ENCODE measurements around the gene PPIL6. TPM values are rescaled to one million over a fixed set of nuclear protein-coding genes. Genes with fewer than 3 reads are reported as not detected.
A peak's percentile ranks its signal among the peaks of the same experiment; 100 is the strongest.

PPIL6 gene
- total RNA-seq, 1 donor from 2014 or later = 3.9 TPM

- no peaks in the 10 kb centered on the region for H3K27me3 ChIP-seq (ENCODE audit: low read depth)
- peaks cover 11% of the 10 kb centered on the region for H3K9me3 ChIP-seq (replicated peaks)
- no peak for DNase-seq
- H3K4me3 ChIP-seq = no peak overlapping the region
- H3K36me3 ChIP-seq = peaks cover 82% of the 10 kb centered on the region
- no peak for TF ChIP-seq CTCF (IDR thresholded peaks at IDR 0.05; ENCODE audit: borderline replicate concordance)
- H3K27ac ChIP-seq (replicated peaks) = no peak overlapping the region
- peaks cover 25% of the 10 kb centered on the region for H3K4me1 ChIP-seq
- intact Hi-C loops (cut with micrococcal nuclease) = no loop called here
Observed at GRCh38 chr6:109363753-109364152, 76.7 kb downstream of the PPIL6 start.

DNA sequence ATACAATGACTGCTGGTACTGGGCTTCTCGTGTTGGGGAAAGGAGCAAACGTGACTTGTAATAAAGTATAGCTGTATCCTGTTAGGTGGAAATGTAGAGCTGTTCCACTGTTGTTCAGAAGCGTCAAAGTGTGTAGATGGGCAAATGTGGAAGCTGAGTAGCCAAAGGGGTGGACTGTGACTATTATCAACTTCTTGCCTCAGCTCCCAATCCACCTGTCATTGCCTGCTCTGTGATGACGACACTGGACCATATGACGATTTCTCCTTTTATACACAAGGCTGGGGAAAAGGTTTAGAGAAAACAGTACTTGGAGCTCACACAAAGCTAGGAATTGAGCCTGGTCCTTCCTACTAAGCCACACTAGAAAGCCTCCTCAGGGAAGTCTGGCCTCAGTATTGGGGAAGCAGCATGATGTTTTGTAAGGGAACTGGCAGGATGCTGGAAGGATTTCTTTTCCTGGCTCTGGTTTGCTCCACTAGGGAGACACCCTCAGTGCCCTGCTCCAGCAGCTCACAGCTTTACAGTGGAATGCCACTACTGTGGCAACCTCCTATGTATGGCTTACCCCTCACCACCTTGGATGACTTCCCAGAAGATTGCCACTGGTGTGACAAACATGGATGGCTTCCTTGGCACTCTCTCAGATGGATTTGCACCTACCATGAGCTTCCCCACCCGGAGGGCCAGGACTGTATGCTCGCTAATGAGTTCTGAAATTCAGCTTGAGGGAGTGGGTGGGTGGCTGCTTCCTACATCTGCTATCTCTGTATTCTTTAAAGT is 78.1 kb downstream of the PPIL6 start:
- Histone ChIP-seq H3K9me3 (replicated peaks) (peaks cover 11% of the 10 kb centered on the region), H3K27ac (replicated peaks) (no peak overlapping the region), H3K36me3 (peaks cover 80% of the 10 kb centered on the region), H3K4me1 (peaks cover 25% of the 10 kb centered on the region), H3K27me3 (ENCODE audit: low read depth) (no peaks in the 10 kb centered on the region), H3K4me3 (no peak overlapping the region)
- DNase-seq = no peak
- intact Hi-C loops (cut with micrococcal nuclease) = no loop called here
- TF ChIP-seq CTCF (IDR thresholded peaks at IDR 0.05; ENCODE audit: borderline replicate concordance) = no peak

DNA sequence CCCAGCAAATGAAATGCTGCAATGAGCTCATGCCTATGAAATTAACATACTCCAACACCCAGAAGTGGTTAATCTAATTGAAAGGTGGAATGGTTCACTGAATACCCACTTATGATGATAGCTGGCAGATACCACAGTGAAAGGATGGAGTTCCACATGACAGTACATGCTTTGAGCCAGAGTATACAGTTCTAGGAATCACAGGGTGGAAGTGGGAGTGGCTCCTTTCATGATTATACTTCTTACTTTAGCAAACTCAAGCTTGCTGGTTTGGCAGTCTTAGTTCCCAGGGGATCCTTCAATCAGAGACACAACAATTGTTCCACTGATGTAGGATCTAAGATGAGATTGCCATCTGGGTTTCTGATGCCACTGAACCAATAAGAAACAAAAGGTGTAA is 79.6 kb downstream of the PPIL6 start:
- Histone ChIP-seq H3K4me3 (no peak overlapping the region), H3K27me3 (ENCODE audit: low read depth) (no peaks in the 10 kb centered on the region), H3K4me1 (peaks cover 25% of the 10 kb centered on the region), H3K36me3 (peaks cover 80% of the 10 kb centered on the region), H3K27ac (replicated peaks) (peak overlapping the region; percentile 3), H3K9me3 (replicated peaks) (peaks cover 21% of the 10 kb centered on the region)
- intact Hi-C loops (cut with micrococcal nuclease) = no loop called here
- DNase-seq = no peak
- no peak for TF ChIP-seq CTCF (IDR thresholded peaks at IDR 0.05; ENCODE audit: borderline replicate concordance)

GRCh38 chr6:109360281-109360680 is 80.1 kb downstream of the PPIL6 start:
- peaks cover 23% of the 10 kb centered on the region for H3K9me3 ChIP-seq (replicated peaks)
- peaks cover 25% of the 10 kb centered on the region for H3K4me1 ChIP-seq
- peak overlapping the region; percentile 3 for H3K27ac ChIP-seq (replicated peaks)
- DNase-seq = no peak
- peaks cover 81% of the 10 kb centered on the region for H3K36me3 ChIP-seq
- H3K27me3 ChIP-seq (ENCODE audit: low read depth) = no peaks in the 10 kb centered on the region
- TF ChIP-seq CTCF (IDR thresholded peaks at IDR 0.05; ENCODE audit: borderline replicate concordance) = no peak
- intact Hi-C loops (cut with micrococcal nuclease) = no loop called here
- H3K4me3 ChIP-seq = no peak overlapping the region

- peaks cover 78% of the 10 kb centered on the region for H3K36me3 ChIP-seq
- intact Hi-C loops (cut with micrococcal nuclease) = no loop called here
- no peak for TF ChIP-seq CTCF (IDR thresholded peaks at IDR 0.05; ENCODE audit: borderline replicate concordance)
- H3K4me1 ChIP-seq = peaks cover 25% of the 10 kb centered on the region
- H3K27me3 ChIP-seq (ENCODE audit: low read depth) = no peaks in the 10 kb centered on the region
- H3K9me3 ChIP-seq (replicated peaks) = peaks cover 17% of the 10 kb centered on the region
- no peak overlapping the region for H3K27ac ChIP-seq (replicated peaks)
- DNase-seq = no peak
- no peak overlapping the region for H3K4me3 ChIP-seq
Observed at GRCh38 chr6:109359248-109359647, 81.2 kb downstream of the PPIL6 start.

Data from left ventricle myocardium inferior (tissue), 1 donor.